SU-DHL-6 (cell line): ENCODE results near the gene AGAP3.

Experiments used
- CTCF ChIP-seq: fragments of 200-600 bp; sonication (generic); IDR thresholded peaks from one replicate; pipeline ENCODE4 v1.5.1; 2017; ENCODE audit warnings: antibody characterized with exemption, mild to moderate bottlenecking, low read length, moderate library complexity; ENCODE audit not compliant: insufficient read depth, poor library complexity, severe bottlenecking
- EZH2phosphoT487 ChIP-seq: fragments of 200-600 bp; sonication (generic), shearing (Covaris generic); conservative IDR thresholded peaks from 2 replicates; pipeline ENCODE4 v1.6.1; 2018; ENCODE audit warnings: mild to moderate bottlenecking, antibody characterized with exemption, low read length, moderate library complexity, mixed read lengths

DNA sequence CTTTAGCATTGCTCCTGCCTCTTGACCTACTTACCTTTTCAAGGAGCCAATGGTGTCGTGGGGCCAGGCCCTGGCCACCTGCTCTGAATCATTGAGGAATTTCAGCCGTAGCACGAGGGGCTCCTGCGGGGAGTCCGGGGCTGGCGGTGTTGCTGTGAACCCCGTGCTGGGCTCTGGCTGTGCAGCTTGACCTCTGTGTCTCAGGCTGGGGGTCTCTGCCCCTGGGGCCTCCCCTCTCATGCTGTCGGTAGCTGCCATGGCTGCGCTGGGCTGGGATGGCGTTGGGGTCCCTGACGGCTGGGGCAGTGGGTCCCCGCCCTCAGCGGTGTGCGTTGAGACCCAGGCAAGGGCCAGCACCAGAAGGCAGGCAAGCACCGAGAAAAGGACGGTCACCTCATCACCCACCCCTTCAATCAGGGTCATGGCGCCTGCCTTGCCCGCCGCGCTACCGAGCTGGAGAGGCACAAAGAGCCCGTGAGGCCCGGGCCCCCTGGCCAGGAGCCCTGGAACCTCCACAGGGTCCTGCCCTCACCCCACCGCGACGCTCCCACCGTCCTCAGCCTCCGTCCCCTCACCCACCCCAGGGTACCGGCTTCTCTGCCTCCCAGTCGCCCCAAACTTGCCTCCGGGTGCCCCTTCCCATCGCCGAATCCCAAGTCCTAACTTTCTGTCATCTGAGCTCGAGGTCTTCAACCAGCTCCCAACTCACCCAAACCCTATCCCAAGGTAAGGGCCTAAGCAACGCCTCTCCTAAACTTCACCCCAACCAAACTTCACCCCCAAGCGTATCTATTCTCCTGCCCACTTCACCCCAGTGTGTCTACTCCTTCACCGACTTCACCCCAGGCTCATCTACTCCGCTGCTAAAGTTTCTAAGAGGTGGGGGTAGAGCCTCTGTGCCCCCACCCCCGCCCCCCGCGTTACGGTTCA is 3.9 kb upstream of the AGAP3 start:
- TF ChIP-seq CTCF = no peak
- no peak for TF ChIP-seq EZH2phosphoT487
